Spinal cord (tissue), 10 donors: ENCODE measurements around the gene MID1. TPM values are rescaled to one million over a fixed set of nuclear protein-coding genes. Genes with fewer than 3 reads are reported as not detected.

ENCODE experiments used
- DNase-seq, 6 donors: peaks; one replicate each; pipeline versions ENCODE4 v3.0.0 to v3.0.0-alpha.2; 2013 to 2015; ENCODE audit warnings: low spot score in 6 of 6, low read depth in 4 of 6
- H3K27ac ChIP-seq: one replicate; pipeline ENCODE4 v1.5.1; 2013; ENCODE audit warnings: low read depth, low read length, control low read depth
- H3K27me3 ChIP-seq: one replicate; pipeline ENCODE4 v1.6.1; 2013; ENCODE audit warnings: low read length; ENCODE audit not compliant: control insufficient read depth, insufficient read depth
- H3K36me3 ChIP-seq: one replicate; pipeline ENCODE4 v1.6.1; 2013; ENCODE audit warnings: low read length; ENCODE audit not compliant: control insufficient read depth, insufficient read depth
- H3K4me1 ChIP-seq: one replicate; pipeline ENCODE4 v1.6.1; 2013; ENCODE audit warnings: low read length; ENCODE audit not compliant: control insufficient read depth, insufficient read depth
- H3K4me3 ChIP-seq: one replicate; pipeline ENCODE4 v1.5.1; 2013; ENCODE audit warnings: low read depth, low read length, control low read depth
- H3K9me3 ChIP-seq: one replicate; pipeline ENCODE4 v1.6.1; 2013; ENCODE audit warnings: low read length; ENCODE audit not compliant: control insufficient read depth, insufficient read depth
- WGBS: methylation state at CpG from one replicate; pipeline ENCODE4 v1.1.5; 2013; ENCODE audit warnings: missing lambda C conversion rate; ENCODE audit not compliant: insufficient coverage; 5-methylcytosine and 5-hydroxymethylcytosine counted together
- polyA plus RNA-seq, 2 donors: library from polyadenylated mRNA; unstranded; fragments of 120-200 nt; gene quantifications; one replicate each; pipeline ENCODE4 v1.2.1, GENCODE V29; 2013; ENCODE audit not compliant: insufficient read length in 2 of 2
- total RNA-seq, 2 donors: library from RNA; depleted of rRNA in 1 of 2; stranded (reverse); fragments of 120-200 nt in 1 of 2; fragments of >200 nt in 1 of 2; gene quantifications; one replicate each; pipeline versions ENCODE4 v1.2.3 to v1.2.4, GENCODE V29; 2013 to 2014
- donor health status: healthy.

MID1 gene
- total and polyA plus RNA-seq, 4 donors: 6.2 to 22.7 (median 9.5) TPM

DNA sequence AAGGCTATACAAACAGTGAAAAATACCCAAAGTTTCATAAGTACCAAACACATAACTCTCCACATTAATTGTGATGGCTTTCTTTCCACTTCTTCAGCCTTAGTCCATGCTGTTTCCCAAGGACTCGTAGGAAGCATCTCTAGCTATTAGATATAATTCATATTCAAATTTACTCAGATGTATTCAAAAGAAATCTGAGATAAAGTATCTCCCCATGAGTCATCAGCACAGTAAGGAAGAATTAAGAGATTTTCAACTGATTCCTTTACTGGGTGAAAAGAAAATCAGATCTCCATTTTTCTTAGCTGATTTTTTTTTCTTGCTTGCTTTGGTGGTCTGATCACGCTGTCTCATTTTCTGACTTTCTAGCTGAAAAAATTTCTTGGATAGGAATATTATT lies 71.7 kb downstream of the MID1 start:
- no peaks in the 10 kb centered on the region for H3K36me3 ChIP-seq
- H3K27me3 ChIP-seq: peaks cover 2% of the 10 kb centered on the region
- no peak overlapping the region for H3K4me3 ChIP-seq
- DNase-seq: no peak
- H3K4me1 ChIP-seq: no peaks in the 10 kb centered on the region
- H3K27ac ChIP-seq: no peak overlapping the region
- WGBS: no CpG with 5 or more reads among the region's 2 CpGs
- peaks cover 1% of the 10 kb centered on the region for H3K9me3 ChIP-seq

DNA sequence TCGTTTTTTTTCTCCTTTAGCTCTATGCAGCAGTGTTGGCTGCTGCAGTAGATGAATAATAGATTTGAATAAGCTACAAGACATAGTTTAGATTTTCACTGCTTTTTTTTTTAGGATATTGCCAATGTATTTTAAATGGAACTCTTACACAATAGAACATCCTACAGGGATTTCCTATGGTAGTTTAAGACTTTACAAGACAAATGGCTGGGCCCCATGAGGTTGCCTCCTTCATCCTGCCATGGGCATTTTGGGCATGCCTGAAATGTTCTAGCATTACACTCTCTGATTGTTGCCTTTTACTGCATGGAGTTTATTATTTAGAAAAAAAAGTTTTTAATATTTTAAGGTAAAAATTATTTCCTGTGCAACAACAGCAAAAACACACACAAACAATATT lies 74.5 kb downstream of the MID1 start:
- WGBS: no CpG with 5 or more reads among the region's 1 CpG
- peaks cover 4% of the 10 kb centered on the region for H3K27me3 ChIP-seq
- no peaks in the 10 kb centered on the region for H3K9me3 ChIP-seq
- no peak overlapping the region for H3K27ac ChIP-seq
- H3K4me3 ChIP-seq: no peak overlapping the region
- H3K36me3 ChIP-seq: no peaks in the 10 kb centered on the region
- no peaks in the 10 kb centered on the region for H3K4me1 ChIP-seq
- DNase-seq: no peak

DNA sequence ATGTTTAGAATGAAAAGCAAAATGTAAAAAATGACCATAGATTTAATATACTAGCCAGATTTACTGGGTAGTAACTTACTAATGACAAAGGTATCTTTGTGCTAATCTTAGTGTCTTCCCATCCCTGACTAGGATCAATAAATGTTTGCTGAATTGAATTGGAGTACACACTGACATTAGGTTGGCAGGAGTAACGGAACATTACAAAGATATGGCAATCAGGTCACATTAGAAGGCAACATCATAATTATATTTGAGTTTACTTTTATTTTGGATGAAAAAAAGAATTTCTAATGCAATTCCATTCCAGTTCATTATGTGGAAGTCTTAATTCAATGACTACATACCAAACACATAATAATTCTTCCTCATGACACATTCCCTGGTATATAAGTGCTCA lies 77.8 kb downstream of the MID1 start:
- no peak for DNase-seq
- Histone ChIP-seq H3K36me3 (no peaks in the 10 kb centered on the region), H3K9me3 (no peaks in the 10 kb centered on the region), H3K27ac (no peak overlapping the region), H3K27me3 (peaks cover 2% of the 10 kb centered on the region), H3K4me3 (no peak overlapping the region), H3K4me1 (no peaks in the 10 kb centered on the region)
- no CpG with 5 or more reads among the region's 1 CpG for WGBS

DNA sequence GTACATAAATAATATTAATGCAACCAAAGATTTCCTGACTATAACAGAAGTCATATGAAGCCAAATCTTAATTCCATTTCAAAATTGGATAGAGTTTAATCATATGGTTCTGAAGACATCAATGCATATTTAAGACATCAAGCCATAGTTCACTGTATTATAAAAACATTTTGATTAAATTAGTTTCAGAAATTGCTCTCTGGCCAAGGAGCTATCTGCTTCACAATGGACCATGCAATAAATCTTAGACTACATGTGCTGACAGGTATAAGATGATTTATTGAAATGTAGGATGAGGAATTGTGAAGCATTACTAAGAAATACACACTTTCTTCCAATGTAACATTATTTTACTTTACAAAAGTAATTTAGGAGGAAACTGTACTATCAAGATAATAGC lies 81.6 kb downstream of the MID1 start:
- H3K27ac ChIP-seq: no peak overlapping the region

DNA sequence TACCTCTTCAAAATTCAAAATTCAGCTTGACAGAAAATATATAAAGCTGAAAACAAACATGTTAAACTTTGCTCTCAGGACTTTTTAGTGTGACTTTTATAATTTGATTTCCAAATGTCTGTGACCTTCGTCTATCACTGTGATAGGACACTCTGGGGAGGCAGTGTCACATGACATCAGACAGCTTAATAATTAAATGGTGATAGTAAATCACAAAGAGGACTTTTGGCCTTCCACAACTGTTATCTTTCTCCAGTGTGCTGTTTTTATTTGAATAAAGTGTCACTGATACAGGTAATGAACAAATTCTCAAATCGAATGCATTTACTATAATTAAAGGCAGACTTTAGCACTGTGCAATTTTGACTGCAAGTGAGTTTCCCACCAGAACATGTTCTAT lies 83.1 kb downstream of the MID1 start:
- Histone ChIP-seq H3K27me3 (no peaks in the 10 kb centered on the region), H3K9me3 (no peaks in the 10 kb centered on the region), H3K4me1 (no peaks in the 10 kb centered on the region), H3K4me3 (no peak overlapping the region), H3K27ac (no peak overlapping the region), H3K36me3 (no peaks in the 10 kb centered on the region)
- WGBS: no CpG with 5 or more reads among the region's 2 CpGs
- DNase-seq: no peak

More for the DNA sequence above, 81.6 kb downstream of the MID1 start:
- H3K9me3 ChIP-seq: no peaks in the 10 kb centered on the region
- H3K4me3 ChIP-seq: no peak overlapping the region
- DNase-seq: no peak
- no peaks in the 10 kb centered on the region for H3K4me1 ChIP-seq
- no peaks in the 10 kb centered on the region for H3K36me3 ChIP-seq
- H3K27me3 ChIP-seq: peaks cover 2% of the 10 kb centered on the region

DNA sequence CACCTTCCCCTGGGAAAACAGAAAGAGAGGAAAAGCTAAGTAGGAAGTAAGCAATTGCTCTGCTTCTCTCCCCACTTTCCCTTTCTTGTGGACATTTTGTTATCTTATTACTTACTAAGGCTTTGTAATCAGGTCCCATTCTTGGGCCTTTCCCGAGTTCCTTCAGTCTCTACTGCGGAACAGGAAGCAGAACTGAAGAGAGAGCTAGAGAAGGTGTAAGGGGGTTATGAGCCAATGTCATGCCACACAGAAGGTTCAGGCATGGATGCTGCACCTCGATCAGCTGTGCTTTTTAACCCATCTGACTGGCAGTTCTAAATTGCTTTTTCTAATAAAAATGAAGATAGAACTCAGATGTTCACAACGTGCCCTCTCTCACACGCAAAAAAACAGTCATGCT lies 83.6 kb downstream of the MID1 start:
- H3K4me1 ChIP-seq: no peaks in the 10 kb centered on the region
- DNase-seq: no peak
- no peaks in the 10 kb centered on the region for H3K27me3 ChIP-seq
- WGBS: 43% methylated on average over 2 of the region's 5 CpGs
- no peak overlapping the region for H3K4me3 ChIP-seq
- H3K27ac ChIP-seq: no peak overlapping the region
- no peaks in the 10 kb centered on the region for H3K9me3 ChIP-seq
- no peaks in the 10 kb centered on the region for H3K36me3 ChIP-seq

DNA sequence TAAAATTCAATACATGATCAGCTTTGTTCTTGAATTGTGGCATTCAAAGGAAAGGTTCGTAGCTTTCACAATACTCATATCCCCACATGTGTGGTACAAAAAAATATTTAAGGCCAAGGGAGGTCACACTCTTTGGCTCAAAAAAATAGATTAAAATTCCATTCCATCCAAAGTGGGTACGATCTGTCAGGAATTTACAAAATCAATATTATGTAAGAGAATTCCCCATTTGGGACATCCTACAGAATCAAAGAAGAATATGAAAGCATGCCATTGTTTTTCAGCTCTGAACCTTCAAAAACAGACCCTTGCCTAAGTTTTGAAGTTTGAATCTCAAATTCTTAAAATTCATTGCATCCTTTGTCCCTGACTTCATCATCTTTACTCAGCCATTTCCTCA lies 85.8 kb downstream of the MID1 start:
- DNase-seq: no peak
- no peaks in the 10 kb centered on the region for H3K4me1 ChIP-seq
- H3K9me3 ChIP-seq: no peaks in the 10 kb centered on the region
- no peaks in the 10 kb centered on the region for H3K36me3 ChIP-seq
- H3K27me3 ChIP-seq: peaks cover under 1% of the 10 kb centered on the region
- H3K27ac ChIP-seq: no peak overlapping the region
- H3K4me3 ChIP-seq: no peak overlapping the region
- no CpG with 5 or more reads among the region's 2 CpGs for WGBS

DNA sequence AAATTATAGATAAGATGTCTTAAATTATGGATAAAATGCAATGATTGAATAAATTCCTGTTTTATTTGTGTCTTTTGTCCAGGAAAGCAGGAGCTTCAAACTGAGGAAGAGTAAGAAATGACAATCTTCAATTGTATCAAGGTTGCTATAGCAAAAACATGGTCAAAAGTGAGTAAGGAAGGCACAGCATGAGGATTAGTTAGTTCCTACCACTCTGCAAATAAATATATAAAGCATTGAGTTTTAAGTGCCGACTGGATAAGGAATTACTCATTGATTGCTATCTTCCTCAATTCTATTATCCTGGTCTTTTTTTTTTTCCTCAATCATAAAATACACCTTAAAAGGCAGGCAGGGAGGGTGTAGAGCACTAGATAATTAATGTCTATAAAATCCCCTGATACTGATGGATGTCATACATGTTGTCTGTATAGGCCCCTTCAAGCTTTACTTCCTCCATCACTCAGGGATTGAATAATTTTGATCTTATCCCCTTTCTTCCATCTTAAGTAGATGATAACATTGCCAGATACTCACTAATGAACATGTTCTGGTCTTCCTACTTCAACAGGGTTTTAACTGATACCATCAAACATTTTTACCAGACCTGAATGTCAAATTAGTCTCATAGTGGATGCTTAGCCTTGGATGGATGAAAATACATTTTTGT lies 86.6 kb downstream of the MID1 start:
- DNase-seq: no peak
- Histone ChIP-seq H3K27ac (no peak overlapping the region), H3K4me3 (no peak overlapping the region), H3K4me1 (no peaks in the 10 kb centered on the region), H3K36me3 (no peaks in the 10 kb centered on the region), H3K9me3 (no peaks in the 10 kb centered on the region), H3K27me3 (peaks cover 5% of the 10 kb centered on the region)
- WGBS: no CpG with 5 or more reads among the region's 1 CpG

DNA sequence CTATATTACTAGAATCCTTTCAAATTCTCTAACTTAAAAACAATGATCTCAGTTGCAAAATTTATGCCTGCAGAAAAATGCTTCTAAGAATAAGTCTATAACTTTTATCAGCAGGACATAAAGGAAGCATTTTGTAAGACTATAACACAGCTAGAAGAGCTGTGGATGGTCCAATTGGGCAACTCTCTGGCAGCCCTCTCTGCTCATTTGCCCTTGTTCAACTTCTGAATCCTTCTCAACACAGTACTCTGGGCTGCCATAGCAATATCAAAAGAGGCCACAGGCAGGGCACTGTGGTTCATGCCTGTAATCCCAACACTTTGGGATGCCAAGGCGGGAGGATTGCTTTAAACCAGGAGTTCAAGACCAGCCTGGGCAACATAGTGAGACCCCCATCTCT lies 88.5 kb downstream of the MID1 start:
- Histone ChIP-seq H3K4me1 (no peaks in the 10 kb centered on the region), H3K36me3 (no peaks in the 10 kb centered on the region), H3K9me3 (no peaks in the 10 kb centered on the region), H3K4me3 (no peak overlapping the region), H3K27ac (no peak overlapping the region), H3K27me3 (peaks cover 7% of the 10 kb centered on the region)
- 60% methylated on average over 1 of the region's 1 CpG for WGBS
- no peak for DNase-seq

DNA sequence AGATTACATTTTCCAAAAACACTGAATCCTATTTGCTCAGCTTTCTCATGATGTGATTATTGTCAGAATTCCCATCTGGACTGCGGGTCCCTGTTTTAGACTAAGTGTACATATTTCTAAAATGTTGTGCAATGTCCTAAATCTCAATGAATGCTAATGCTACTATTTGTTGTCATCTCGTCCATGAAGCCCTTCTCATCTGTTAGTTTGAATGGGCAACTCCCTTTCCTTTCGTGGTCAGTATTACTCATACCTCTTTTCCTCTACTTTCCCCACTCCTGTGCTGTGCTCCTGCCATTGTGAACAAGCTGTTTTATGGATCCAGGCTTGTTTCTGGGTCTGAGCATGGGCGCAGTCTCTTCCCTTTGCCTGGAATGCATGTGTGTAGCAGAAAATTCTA lies 91.0 kb downstream of the MID1 start:
- Histone ChIP-seq H3K27me3 (peaks cover 9% of the 10 kb centered on the region), H3K27ac (no peak overlapping the region)

More for the DNA sequence above, 91.0 kb downstream of the MID1 start:
- H3K36me3 ChIP-seq: no peaks in the 10 kb centered on the region
- no peak for DNase-seq
- no peaks in the 10 kb centered on the region for H3K4me1 ChIP-seq
- H3K4me3 ChIP-seq: no peak overlapping the region
- H3K9me3 ChIP-seq: no peaks in the 10 kb centered on the region
- 62% methylated on average over 2 of the region's 4 CpGs for WGBS
